Astrocyte of the spinal cord (primary cell): ENCODE results near the gene FXR1.
A peak's percentile ranks its signal among the peaks of the same experiment; 100 is the strongest.
"Not testable (repeated sequence)": the region's sequence is repeated elsewhere in the genome, so short reads cannot be mapped to it uniquely, and the experiment has no call there.

ENCODE experiments used
- DNase-seq: peaks from one replicate; pipeline ENCODE4 v3.0.0; 2011; ENCODE audit warnings: low read depth, low spot score
- H3K4me3 ChIP-seq: 2 replicates; pipeline ENCODE4 v1.5.1; 2011; ENCODE audit warnings: low read depth, mild to moderate bottlenecking, low read length, moderate library complexity
- CTCF ChIP-seq: IDR thresholded peaks from 2 replicates; pipeline ENCODE4 v1.5.1; 2012; ENCODE audit warnings: low read depth, mild to moderate bottlenecking, low read length, inconsistent platforms
- in situ Hi-C: cut with HindIII; loops from 2 replicates; pipeline ENCODE4 v1.10.0; 2017; ENCODE audit warnings: low sequenced_read_pairs

The FXR1 gene

GRCh38 chr3:180912304-180913296, at the start of gene FXR1:
FXR1 (plus strand) TSS chr3:180912670; CDS start chr3:180912686, 16 bp downstream.
- in situ Hi-C loops: no loop called here
- TF ChIP-seq CTCF: peak; percentile 63
- H3K4me3 ChIP-seq: peak within 1 kb of the TSS; percentile 97
- peak; percentile 82 for DNase-seq

GRCh38 chr3:180870008-180870699, 42.3 kb upstream of the FXR1 start:
- in situ Hi-C loops: no loop called here
- H3K4me3 ChIP-seq: peak overlapping the region; percentile 7
- no peak for DNase-seq
- no peak for TF ChIP-seq CTCF

- H3K4me3 ChIP-seq: no peak overlapping the region
- peak; percentile 69 for DNase-seq
- in situ Hi-C loops: no loop called here
Measured at GRCh38 chr3:180871901-180872300, 40.6 kb upstream of the FXR1 start.

GRCh38 chr3:180872430-180872829, 40.0 kb upstream of the FXR1 start:
- in situ Hi-C loops, DNase-seq, H3K4me3 ChIP-seq: not testable (repeated sequence)

More at GRCh38 chr3:180871901-180872300, 40.6 kb upstream of the FXR1 start:
- no peak for TF ChIP-seq CTCF

- TF ChIP-seq CTCF: no peak
- DNase-seq: no peak
- in situ Hi-C loops: no loop called here
- no peak overlapping the region for H3K4me3 ChIP-seq
Measured at GRCh38 chr3:180875124-180875698, 37.3 kb upstream of the FXR1 start.

GRCh38 chr3:180881065-180881801, 31.2 kb upstream of the FXR1 start:
- in situ Hi-C loops: no loop called here
- H3K4me3 ChIP-seq: no peak overlapping the region
- DNase-seq: no peak
- no peak for TF ChIP-seq CTCF
